Hematopoietic multipotent progenitor cell (in vitro differentiated cells): ENCODE measurements around the gene NUP214. TPM values are rescaled to one million over a fixed set of nuclear protein-coding genes. Genes with fewer than 3 reads are reported as not detected.
A peak's percentile ranks its signal among the peaks of the same experiment; 100 is the strongest.
"Not testable (repeated sequence)": the region's sequence is repeated elsewhere in the genome, so short reads cannot be mapped to it uniquely, and the experiment has no call there.

Source experiments
- DNase-seq, 3 donors: peaks; one replicate each; pipeline ENCODE4 v3.0.0-alpha.2; 2011 to 2015; ENCODE audit warnings: low read depth in 2 of 3, low spot score in 2 of 3
- total RNA-seq: library from RNA; depleted of rRNA; stranded (reverse); fragments of >200 nt; gene quantifications from one replicate; pipeline ENCODE4 v1.2.3, GENCODE V29; 2012

NUP214 gene
- total RNA-seq, 1 donor: 36.4 TPM

GRCh38 chr9:131191032-131191431 is 65.6 kb downstream of the NUP214 start:
- not testable (repeated sequence) for DNase-seq

GRCh38 chr9:131191857-131192256 is 66.5 kb downstream of the NUP214 start:
- no peak for DNase-seq

GRCh38 chr9:131193051-131193450 is 67.7 kb downstream of the NUP214 start:
- DNase-seq: no peak

DNA sequence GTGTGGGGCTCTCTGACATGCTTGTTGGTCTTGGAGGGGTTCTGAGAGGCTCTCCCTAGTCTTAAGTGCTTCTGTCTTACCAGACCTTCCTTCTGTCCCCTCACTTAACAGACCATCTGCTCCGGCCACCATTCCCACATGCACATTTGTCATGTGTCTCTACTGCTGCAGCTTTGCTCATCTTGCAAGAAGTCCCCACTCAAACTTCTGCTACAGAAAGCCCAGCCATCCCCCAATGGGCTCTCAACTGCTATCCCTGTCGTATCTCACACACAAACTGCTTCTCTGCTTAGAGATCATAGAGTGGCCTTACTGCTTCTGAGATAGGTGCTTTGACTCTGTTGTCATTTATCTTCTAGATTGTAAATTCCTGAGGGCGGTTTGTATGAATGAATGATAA is 69.4 kb downstream of the NUP214 start:
- DNase-seq: no peak

DNA sequence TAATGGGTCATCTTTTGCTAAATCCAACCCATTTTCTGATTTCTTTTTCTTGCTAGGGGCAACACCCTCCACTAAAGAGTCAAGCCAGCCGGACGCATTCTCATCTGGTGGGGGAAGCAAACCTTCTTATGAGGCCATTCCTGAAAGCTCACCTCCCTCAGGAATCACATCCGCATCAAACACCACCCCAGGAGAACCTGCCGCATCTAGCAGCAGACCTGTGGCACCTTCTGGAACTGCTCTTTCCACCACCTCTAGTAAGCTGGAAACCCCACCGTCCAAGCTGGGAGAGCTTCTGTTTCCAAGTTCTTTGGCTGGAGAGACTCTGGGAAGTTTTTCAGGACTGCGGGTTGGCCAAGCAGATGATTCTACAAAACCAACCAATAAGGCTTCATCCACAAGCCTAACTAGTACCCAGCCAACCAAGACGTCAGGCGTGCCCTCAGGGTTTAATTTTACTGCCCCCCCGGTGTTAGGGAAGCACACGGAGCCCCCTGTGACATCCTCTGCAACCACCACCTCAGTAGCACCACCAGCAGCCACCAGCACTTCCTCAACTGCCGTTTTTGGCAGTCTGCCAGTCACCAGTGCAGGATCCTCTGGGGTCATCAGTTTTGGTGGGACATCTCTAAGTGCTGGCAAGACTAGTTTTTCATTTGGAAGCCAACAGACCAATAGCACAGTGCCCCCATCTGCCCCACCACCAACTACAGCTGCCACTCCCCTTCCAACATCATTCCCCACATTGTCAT is 72.0 kb downstream of the NUP214 start:
- peak in 2 of 3 donors; percentile 51 to 80 for DNase-seq

DNA sequence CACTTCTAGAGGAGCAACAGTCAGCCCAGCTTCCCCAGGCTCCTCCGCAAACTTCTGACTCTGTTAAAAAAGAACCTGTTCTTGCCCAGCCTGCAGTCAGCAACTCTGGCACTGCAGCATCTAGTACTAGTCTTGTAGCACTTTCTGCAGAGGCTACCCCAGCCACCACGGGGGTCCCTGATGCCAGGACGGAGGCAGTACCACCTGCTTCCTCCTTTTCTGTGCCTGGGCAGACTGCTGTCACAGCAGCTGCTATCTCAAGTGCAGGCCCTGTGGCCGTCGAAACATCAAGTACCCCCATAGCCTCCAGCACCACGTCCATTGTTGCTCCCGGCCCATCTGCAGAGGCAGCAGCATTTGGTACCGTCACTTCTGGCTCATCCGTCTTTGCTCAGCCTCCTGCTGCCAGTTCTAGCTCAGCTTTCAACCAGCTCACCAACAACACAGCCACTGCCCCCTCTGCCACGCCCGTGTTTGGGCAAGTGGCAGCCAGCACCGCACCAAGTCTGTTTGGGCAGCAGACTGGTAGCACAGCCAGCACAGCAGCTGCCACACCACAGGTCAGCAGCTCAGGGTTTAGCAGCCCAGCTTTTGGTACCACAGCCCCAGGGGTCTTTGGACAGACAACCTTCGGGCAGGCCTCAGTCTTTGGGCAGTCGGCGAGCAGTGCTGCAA is 72.8 kb downstream of the NUP214 start:
- peak in 1 of 3 donors; percentile 60 for DNase-seq

GRCh38 chr9:131201856-131202255 is 76.5 kb downstream of the NUP214 start:
- no peak for DNase-seq

DNA sequence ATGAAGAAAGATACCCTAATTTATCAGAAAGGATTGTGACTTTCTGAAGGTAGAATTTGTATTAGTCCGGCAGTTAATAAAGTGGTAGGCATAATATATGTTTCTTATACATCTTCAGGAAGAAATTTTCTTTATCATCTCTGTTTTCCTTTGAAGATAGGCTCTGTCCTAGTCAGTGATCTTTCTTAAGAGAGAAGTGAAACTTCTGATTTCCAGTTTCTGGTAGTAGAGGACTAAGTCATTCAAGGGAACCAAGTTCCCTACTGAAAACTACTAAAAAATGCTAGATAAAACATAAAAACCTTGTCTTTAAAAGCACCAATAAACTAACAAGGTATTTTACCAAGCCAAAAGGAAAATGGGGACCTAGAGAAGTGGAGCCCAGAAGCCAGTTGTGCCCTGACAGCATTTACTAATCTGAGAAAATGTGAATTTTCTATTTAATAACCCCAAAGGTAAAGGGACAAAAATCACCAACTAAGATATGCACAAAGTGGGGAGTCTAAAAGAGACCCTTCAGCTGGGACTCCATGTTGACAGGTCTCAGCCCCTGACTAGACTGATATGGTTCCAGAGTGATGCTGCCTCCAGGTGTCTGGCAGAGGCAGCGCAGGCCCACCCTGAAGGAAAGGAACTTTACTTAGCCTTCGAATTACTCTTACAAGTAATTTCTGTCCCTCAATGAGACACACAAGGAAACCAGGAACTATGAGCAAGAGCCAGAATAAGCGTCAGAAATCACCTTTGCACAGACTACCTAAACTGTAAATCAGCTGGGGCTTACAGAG is 78.2 kb downstream of the NUP214 start:
- peak in 1 of 3 donors; percentile 16 for DNase-seq

DNA sequence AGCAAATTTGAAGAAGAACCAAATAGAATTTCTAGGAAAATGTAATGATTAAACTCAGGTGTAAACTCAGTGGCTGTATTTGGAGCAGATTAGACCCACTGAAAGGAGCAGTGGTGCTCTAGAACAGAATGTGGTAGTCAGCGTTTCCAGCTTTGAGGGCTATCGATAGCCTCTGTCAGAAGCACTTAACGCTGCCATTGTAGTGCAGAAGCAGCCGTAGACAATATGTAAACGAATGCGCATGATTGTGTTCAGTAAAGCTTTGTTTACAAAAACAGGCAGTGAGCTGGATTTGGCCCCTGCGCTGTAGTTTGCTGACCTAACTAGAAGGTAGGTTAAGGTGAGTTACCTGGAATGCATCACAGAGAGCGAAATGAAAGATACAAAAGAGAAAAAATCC is 78.9 kb downstream of the NUP214 start:
- no peak for DNase-seq

DNA sequence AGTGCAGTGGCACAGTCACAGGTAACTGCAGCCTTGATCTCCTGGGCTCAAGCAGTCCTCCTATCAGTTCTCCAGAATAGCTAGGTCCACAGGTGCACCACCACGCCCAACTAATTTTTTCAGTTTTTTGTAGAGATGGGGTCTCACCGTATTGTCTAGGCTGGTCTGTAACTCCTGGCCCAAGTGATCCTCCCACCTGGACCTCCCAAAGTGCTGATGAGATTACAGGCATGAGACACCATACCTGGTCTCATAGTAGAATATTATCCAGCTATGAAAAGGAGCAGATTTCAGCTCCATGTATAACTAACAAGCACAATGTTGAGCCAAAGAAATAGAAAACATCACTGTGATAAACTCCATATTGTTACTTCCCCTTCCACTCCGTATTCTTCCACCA is 81.1 kb downstream of the NUP214 start:
- no peak for DNase-seq

DNA sequence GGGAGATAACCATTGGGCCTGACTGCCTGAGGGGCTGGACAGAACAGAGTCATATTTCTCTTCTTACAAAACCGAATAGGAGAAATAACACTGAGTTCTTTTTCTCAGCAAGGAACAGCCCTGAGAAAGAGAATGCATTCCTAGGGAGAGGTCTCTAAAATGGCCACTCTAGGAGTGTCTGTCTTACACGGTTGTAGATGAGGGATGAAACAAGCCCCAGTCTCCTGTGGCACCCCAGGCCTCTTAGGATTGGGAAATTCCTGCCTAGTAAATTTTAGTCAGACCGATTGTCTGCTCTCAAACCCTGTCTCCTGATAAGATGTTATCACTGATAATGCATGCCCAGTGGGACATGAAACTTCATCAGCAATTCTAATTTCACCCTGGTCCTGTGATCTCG is 86.5 kb downstream of the NUP214 start:
- not testable (repeated sequence) for DNase-seq

DNA sequence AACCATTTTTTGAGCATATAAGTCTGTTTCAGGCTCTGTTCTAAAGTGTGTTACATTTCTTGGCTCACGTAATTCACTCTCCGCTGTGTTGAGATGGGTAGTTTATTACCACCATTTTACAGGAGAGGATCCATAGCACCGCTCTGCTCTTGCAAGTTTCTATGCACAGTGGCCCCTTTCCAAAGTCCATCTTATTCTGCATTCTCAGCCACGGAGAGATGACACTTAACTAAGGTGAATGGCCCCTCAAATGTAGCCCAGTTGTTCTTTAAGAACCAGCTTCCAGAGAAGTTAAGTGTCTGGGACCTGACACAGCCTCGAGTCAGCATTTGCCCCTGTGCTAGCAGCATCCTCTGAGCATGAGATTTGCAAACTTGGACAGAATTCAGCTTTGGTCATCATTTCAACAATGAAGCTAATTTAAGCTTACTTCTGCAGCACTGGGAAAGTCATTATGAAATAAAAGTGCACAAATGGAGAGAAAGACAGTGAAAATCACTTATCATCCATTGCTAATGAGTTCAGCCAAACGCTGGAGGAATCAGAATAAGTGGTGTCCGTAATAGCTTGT is 89.0 kb downstream of the NUP214 start:
- DNase-seq: no peak

DNA sequence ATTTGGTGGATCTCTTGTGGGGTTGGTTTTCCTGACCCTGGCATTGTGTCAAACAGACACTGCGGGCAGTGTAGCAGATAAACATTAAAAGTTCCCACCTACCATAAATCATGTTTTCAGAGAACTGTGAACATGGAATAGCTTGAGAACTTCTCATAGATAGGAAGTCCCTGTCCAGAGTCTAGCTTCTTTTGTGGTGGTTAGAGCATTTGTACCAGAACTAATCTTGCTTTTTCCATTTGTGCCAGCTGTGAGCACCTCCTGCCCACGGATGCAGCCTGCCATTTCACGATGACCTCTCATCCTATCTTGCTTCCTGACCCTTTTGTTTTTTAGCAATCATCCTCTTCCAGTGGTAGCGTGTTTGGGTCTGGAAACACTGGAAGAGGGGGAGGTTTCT is 89.5 kb downstream of the NUP214 start:
- DNase-seq: no peak

DNA sequence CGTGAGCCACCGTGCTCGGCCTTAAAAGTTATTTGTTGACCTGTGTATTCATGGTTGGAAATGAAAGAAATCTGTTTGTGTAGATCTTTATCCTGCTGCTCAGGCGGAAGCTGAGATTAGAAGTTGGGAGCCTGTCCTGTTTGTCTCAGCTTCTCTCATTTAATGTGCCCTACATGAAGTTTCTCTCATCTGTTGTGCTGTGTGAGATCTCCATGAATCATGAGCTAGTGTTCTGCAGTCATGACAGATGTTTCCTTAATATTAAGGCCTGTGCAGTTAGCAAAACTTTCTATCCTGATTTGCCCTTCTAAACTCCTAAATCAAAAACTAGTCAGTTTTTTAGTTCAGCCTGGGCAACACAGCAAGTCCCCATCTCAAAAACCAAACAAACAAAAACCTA is 91.4 kb downstream of the NUP214 start:
- peak in 2 of 3 donors; percentile 64 to 84 for DNase-seq

DNA sequence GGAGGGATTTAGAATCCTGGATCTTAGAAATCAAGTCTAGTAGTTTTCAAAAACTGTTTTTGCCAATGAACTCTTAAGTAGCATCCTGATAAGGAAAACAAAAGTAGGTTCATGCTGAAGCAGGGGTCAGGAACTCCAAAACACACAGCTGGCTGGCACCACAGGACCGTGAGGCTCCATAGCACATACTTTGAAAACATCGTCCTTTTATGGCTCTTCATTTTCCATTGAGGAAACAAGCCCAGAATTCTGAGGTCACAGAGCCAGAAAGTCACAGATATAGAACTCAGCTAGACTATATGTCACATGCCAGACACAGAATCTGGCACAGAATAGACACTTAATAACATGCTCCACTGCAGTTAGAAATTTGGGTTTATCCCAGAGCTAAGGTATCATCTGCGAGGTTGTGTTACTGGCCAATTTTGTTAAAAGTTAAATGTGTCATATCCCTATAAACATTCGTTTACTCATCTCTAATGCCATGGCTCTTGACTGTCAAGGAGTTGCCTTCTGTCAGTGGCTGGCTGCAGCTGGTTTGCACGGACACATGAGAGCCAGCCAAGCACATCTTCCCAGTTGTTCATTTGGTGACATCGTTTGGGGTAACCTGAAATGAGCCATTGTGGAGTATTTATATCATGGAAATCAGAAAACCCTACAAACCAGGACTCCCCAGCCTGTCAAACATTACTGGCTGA is 92.1 kb downstream of the NUP214 start:
- no peak for DNase-seq

GRCh38 chr9:131218370-131218769 is 93.0 kb downstream of the NUP214 start:
- DNase-seq: no peak

DNA sequence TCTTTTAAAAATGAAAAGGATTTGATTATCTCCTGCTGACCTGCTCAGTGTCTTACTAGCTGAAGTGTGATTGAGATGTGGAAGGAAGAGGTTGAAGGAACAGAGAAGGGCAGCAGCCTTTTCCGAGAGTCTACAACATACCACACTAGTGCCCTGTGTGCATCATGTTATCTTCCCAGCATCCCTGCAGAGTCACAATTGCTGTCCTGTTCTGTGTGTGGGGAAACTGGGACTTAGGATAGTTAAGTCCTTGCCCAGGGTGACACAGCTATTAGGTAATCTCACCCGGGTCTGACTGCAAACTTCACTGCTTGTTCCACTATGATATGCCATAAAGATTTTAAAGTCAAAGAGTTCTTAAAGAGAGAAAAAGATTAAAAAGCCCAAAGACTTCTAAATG is 95.1 kb downstream of the NUP214 start:
- no peak for DNase-seq

GRCh38 chr9:131222460-131222859 is 97.1 kb downstream of the NUP214 start:
- no peak for DNase-seq

- peak in 2 of 3 donors; percentile 36 to 53 for DNase-seq
Observed at GRCh38 chr9:131226226-131226625, 100.8 kb downstream of the NUP214 start.

GRCh38 chr9:131227112-131227958 is 101.9 kb downstream of the NUP214 start:
- no peak for DNase-seq
